ENCODE results near the gene SNF8. TPM values are rescaled to one million over a fixed set of nuclear protein-coding genes. Genes with fewer than 3 reads are reported as not detected.

Gene SNF8
- polyA plus RNA-seq, 1 donor (not counting 4 experiments of a cell fraction or from before 2014, with no cell fraction given), result 90.5 TPM

DNA sequence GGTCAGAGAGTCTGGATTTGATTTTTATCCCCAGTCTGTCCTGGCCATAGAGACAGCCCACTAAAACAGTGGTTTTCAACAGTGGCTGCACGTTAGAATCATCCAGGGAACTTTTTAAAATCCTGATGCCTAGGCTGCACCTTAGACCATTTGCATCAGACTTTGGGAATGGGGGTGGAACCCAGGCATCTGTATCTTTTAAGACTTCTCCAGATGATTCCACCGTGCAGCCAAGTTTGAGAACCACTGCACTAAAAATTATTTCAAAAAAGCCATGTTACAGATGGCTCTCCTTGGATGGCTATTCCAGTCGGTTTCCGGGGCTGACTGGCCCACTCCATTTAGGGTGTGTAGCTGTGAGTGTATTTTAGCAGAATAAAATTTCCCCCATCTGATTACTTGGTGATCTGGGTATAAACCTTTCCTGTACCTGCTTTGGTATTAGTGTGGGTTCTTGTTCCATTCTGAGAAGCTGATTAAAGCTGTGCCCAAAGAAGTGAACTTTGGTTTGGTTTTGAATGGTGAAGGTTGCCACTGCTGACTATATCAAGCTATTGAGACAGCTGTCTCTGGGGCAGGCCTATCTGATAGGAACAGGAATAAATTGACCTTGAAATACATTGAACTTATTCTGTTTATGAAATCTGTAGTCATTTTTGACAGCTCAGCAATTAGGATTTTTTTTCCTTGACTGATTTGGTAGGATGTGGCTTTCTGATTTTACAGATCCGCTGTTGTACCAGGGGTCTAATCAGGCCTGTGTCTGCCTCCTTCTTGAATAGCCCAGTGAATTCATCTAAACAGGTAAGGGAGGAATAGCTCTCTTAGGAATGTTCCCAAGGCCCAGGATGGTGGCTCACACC is 50.8 kb downstream of the SNF8 start:
- Histone ChIP-seq H3K9me3 (ENCODE audit: control insufficient read depth, low read depth, low read length) (no peaks in the 10 kb centered on the region), H3K36me3 (ENCODE audit: control insufficient read depth in 2 of 2, extremely low read depth in 1 of 2, insufficient read depth in 2 of 2, low read length in 2 of 2) (peaks cover 13 to 25% of the 10 kb centered on the region in 2 experiments), H3K9me1 (ENCODE audit: control insufficient read depth, extremely low read depth, insufficient read depth, low read length) (no peaks in the 10 kb centered on the region), H3K4me1 (ENCODE audit: control insufficient read depth, extremely low read depth, insufficient read depth, low read length) (peaks cover 14% of the 10 kb centered on the region), H3K79me2 (ENCODE audit: control insufficient read depth, insufficient read depth, low read length) (peaks cover 24% of the 10 kb centered on the region), H3K27me3 (ENCODE audit: control insufficient read depth, extremely low read depth, insufficient read depth, low read length) (no peaks in the 10 kb centered on the region), H3K4me3 (ENCODE audit: control insufficient read depth in 2 of 3, extremely low read depth in 1 of 3, insufficient read depth in 2 of 3, low read depth in 1 of 3, low read length in 3 of 3) (peak overlapping the region; percentile 78 to 100 (median 96)), H3K27ac (ENCODE audit: control insufficient read depth, insufficient read depth, low read length) (peak overlapping the region; percentile 97), H3K4me2 (ENCODE audit: control insufficient read depth, extremely low read depth, insufficient read depth, low read depth, low read length) (peak overlapping the region; percentile 99), H4K20me1 (ENCODE audit: control insufficient read depth, extremely low read depth, insufficient read depth, low read length) (no peaks in the 10 kb centered on the region), H3K9ac (ENCODE audit: control insufficient read depth, extremely low read depth, insufficient read depth, low read length) (peak overlapping the region; percentile 99), H2AFZ (ENCODE audit: control insufficient read depth, low read length) (peak overlapping the region; percentile 38)
- DNase-seq (ENCODE audit: low read depth, low spot score) (no peak), FAIRE-seq (no peak)
- dilution Hi-C loops (cut with MboI; ENCODE audit: extremely low pct_ligation_motif_present, low sequenced_read_pairs), result no loop called here
- TF ChIP-seq, protein P1, sequence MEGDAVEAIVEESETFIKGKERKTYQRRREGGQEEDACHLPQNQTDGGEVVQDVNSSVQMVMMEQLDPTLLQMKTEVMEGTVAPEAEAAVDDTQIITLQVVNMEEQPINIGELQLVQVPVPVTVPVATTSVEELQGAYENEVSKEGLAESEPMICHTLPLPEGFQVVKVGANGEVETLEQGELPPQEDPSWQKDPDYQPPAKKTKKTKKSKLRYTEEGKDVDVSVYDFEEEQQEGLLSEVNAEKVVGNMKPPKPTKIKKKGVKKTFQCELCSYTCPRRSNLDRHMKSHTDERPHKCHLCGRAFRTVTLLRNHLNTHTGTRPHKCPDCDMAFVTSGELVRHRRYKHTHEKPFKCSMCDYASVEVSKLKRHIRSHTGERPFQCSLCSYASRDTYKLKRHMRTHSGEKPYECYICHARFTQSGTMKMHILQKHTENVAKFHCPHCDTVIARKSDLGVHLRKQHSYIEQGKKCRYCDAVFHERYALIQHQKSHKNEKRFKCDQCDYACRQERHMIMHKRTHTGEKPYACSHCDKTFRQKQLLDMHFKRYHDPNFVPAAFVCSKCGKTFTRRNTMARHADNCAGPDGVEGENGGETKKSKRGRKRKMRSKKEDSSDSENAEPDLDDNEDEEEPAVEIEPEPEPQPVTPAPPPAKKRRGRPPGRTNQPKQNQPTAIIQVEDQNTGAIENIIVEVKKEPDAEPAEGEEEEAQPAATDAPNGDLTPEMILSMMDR (optimal IDR thresholded peaks at IDR 0.05 in 1 of 3, IDR thresholded peaks at IDR 0.05 in 1 of 3, conservative IDR thresholded peaks at IDR 0.05 in 1 of 3; ENCODE audit: extremely low read depth in 1 of 3, insufficient read depth in 2 of 3, low read length in 3 of 3), result no peak
- TF ChIP-seq EZH2 (IDR thresholded peaks at IDR 0.05; ENCODE audit: low read length), result no peak

- DNase-seq (ENCODE audit: low read depth, low spot score), result no peak
- dilution Hi-C loops (cut with MboI; ENCODE audit: extremely low pct_ligation_motif_present, low sequenced_read_pairs), result no loop called here
- Histone ChIP-seq H3K36me3 (ENCODE audit: control insufficient read depth in 2 of 2, extremely low read depth in 1 of 2, insufficient read depth in 2 of 2, low read length in 2 of 2) (peaks cover 11 to 20% of the 10 kb centered on the region in 2 experiments), H3K9me1 (ENCODE audit: control insufficient read depth, extremely low read depth, insufficient read depth, low read length) (no peaks in the 10 kb centered on the region), H3K9me3 (ENCODE audit: control insufficient read depth, low read depth, low read length) (no peaks in the 10 kb centered on the region), H3K79me2 (ENCODE audit: control insufficient read depth, insufficient read depth, low read length) (peaks cover 24% of the 10 kb centered on the region), H3K4me2 (ENCODE audit: control insufficient read depth, extremely low read depth, insufficient read depth, low read depth, low read length) (peak overlapping the region; percentile 99), H2AFZ (ENCODE audit: control insufficient read depth, low read length) (peak overlapping the region; percentile 89), H3K9ac (ENCODE audit: control insufficient read depth, extremely low read depth, insufficient read depth, low read length) (peak overlapping the region; percentile 99), H3K27ac (ENCODE audit: control insufficient read depth, insufficient read depth, low read length) (peak overlapping the region; percentile 97), H3K27me3 (ENCODE audit: control insufficient read depth, extremely low read depth, insufficient read depth, low read length) (no peaks in the 10 kb centered on the region), H3K4me1 (ENCODE audit: control insufficient read depth, extremely low read depth, insufficient read depth, low read length) (peaks cover 14% of the 10 kb centered on the region), H4K20me1 (ENCODE audit: control insufficient read depth, extremely low read depth, insufficient read depth, low read length) (no peaks in the 10 kb centered on the region), H3K4me3 (ENCODE audit: control insufficient read depth in 2 of 3, extremely low read depth in 1 of 3, insufficient read depth in 2 of 3, low read depth in 1 of 3, low read length in 3 of 3) (peak overlapping the region; percentile 78 to 100 (median 96))
- no peak for TF ChIP-seq EZH2 (IDR thresholded peaks at IDR 0.05; ENCODE audit: low read length)
- TF ChIP-seq, protein P1 (optimal IDR thresholded peaks at IDR 0.05 in 1 of 3, IDR thresholded peaks at IDR 0.05 in 1 of 3, conservative IDR thresholded peaks at IDR 0.05 in 1 of 3; ENCODE audit: extremely low read depth in 1 of 3, insufficient read depth in 2 of 3, low read length in 3 of 3), result no peak
- FAIRE-seq, result no peak
These were observed 51.5 kb downstream of the SNF8 start for GRCh38 chr17:48892940-48893645.

Data from keratinocyte (primary cell).